SHP77 treated with DMSO at 0.1 percent for 48 hours (cell line): Measurements from ENCODE around the gene AHSP.
"Not testable (repeated sequence)": the region's sequence is repeated elsewhere in the genome, so short reads cannot be mapped to it uniquely, and the experiment has no call there.

Source experiments
- DNase-seq: peaks from one replicate; lab custom pipeline; 2025; lab: John Stamatoyannopoulos, UW

Gene AHSP

GRCh38 chr16:31531096-31531495 lies 3.4 kb downstream of the AHSP start:
- DNase-seq: no peak

GRCh38 chr16:31532120-31532519 lies 4.4 kb downstream of the AHSP start:
- no peak for DNase-seq

- DNase-seq: no peak
Observed at GRCh38 chr16:31532896-31533295, 5.2 kb downstream of the AHSP start.

- no peak for DNase-seq
Observed at GRCh38 chr16:31535737-31536136, 8.0 kb downstream of the AHSP start.

- no peak for DNase-seq
Observed at GRCh38 chr16:31536804-31537361, 9.2 kb downstream of the AHSP start.

- no peak for DNase-seq
Observed at GRCh38 chr16:31537362-31538242, 9.9 kb downstream of the AHSP start.

- not testable (repeated sequence) for DNase-seq
Observed at GRCh38 chr16:31538243-31538598, 10.5 kb downstream of the AHSP start.

- DNase-seq: not testable (repeated sequence)
Observed at GRCh38 chr16:31539762-31540161, 12.1 kb downstream of the AHSP start.

- no peak for DNase-seq
Observed at GRCh38 chr16:31542763-31543162, 15.1 kb downstream of the AHSP start.

- DNase-seq: no peak
Observed at GRCh38 chr16:31561426-31562233, 33.9 kb downstream of the AHSP start.

GRCh38 chr16:31568577-31569359 lies 41.1 kb downstream of the AHSP start:
- DNase-seq: no peak

- DNase-seq: no peak
Observed at GRCh38 chr16:31569360-31569717, 41.6 kb downstream of the AHSP start.

- no peak for DNase-seq
Observed at GRCh38 chr16:31572821-31573220, 45.1 kb downstream of the AHSP start.

GRCh38 chr16:31574159-31574558 lies 46.5 kb downstream of the AHSP start:
- not testable (repeated sequence) for DNase-seq

- DNase-seq: no peak
Observed at GRCh38 chr16:31577411-31577810, 49.7 kb downstream of the AHSP start.
